ENCODE results near the gene UST.

Gene UST

GRCh38 chr6:148768646-148769270, 21.9 kb downstream of the UST start:
- peaks cover 9% of the 10 kb centered on the region for H3K4me1 ChIP-seq (ENCODE audit: control insufficient read depth, low read length)
- H3K9me3 ChIP-seq (ENCODE audit: control insufficient read depth, insufficient read depth, low read length), result no peaks in the 10 kb centered on the region
- H3K4me2 ChIP-seq (ENCODE audit: low read length), result no peak overlapping the region
- no peaks in the 10 kb centered on the region for H3K79me2 ChIP-seq (ENCODE audit: control insufficient read depth, low read length)
- H3K36me3 ChIP-seq (ENCODE audit: control insufficient read depth, low read length), result no peaks in the 10 kb centered on the region
- H3K4me3 ChIP-seq (ENCODE audit: low read length), result no peak overlapping the region
- no peak overlapping the region for H3K27ac ChIP-seq (ENCODE audit: low read depth, low read length)
- H3K9me2 ChIP-seq (replicated peaks; ENCODE audit: control insufficient read depth, low read length), result no peaks in the 10 kb centered on the region
- no peaks in the 10 kb centered on the region; the same call in 1 of the 2 replicates for H4K20me1 ChIP-seq (ENCODE audit: control insufficient read depth, insufficient read depth, low read depth, low read length)
- H3F3A ChIP-seq (ENCODE audit: control insufficient read depth, insufficient read depth), result no peaks in the 10 kb centered on the region
- TF ChIP-seq EZH2phosphoT487 (IDR thresholded peaks at IDR 0.05; ENCODE audit: borderline replicate concordance, low read length), result no peak
- no peak for TF ChIP-seq CTCF (IDR thresholded peaks at IDR 0.05; ENCODE audit: low read depth, low read length, poor library complexity, severe bottlenecking)
- H3K27me3 ChIP-seq (ENCODE audit: control insufficient read depth, low read length), result peaks cover 39% of the 10 kb centered on the region

GRCh38 chr6:148769304-148769968, 22.6 kb downstream of the UST start:
- Histone ChIP-seq H3K4me2 (ENCODE audit: low read length) (no peak overlapping the region), H3K9me2 (replicated peaks; ENCODE audit: control insufficient read depth, low read length) (no peaks in the 10 kb centered on the region), H3K79me2 (ENCODE audit: control insufficient read depth, low read length) (no peaks in the 10 kb centered on the region), H4K20me1 (ENCODE audit: control insufficient read depth, insufficient read depth, low read depth, low read length) (no peaks in the 10 kb centered on the region; the same call in 1 of the 2 replicates), H3K4me1 (ENCODE audit: control insufficient read depth, low read length) (peaks cover 9% of the 10 kb centered on the region), H3K27me3 (ENCODE audit: control insufficient read depth, low read length) (peaks cover 41% of the 10 kb centered on the region), H3F3A (ENCODE audit: control insufficient read depth, insufficient read depth) (no peaks in the 10 kb centered on the region), H3K4me3 (ENCODE audit: low read length) (no peak overlapping the region), H3K36me3 (ENCODE audit: control insufficient read depth, low read length) (no peaks in the 10 kb centered on the region), H3K9me3 (ENCODE audit: control insufficient read depth, insufficient read depth, low read length) (no peaks in the 10 kb centered on the region), H3K27ac (ENCODE audit: low read depth, low read length) (no peak overlapping the region)
- no peak for TF ChIP-seq EZH2phosphoT487 (IDR thresholded peaks at IDR 0.05; ENCODE audit: borderline replicate concordance, low read length)
- no peak for TF ChIP-seq CTCF (IDR thresholded peaks at IDR 0.05; ENCODE audit: low read depth, low read length, poor library complexity, severe bottlenecking)

- H3K27me3 ChIP-seq (ENCODE audit: control insufficient read depth, low read length), result peaks cover 43% of the 10 kb centered on the region
- no peak overlapping the region for H3K4me3 ChIP-seq (ENCODE audit: low read length)
- H3K4me1 ChIP-seq (ENCODE audit: control insufficient read depth, low read length), result peaks cover 9% of the 10 kb centered on the region
- H3K27ac ChIP-seq (ENCODE audit: low read depth, low read length), result no peak overlapping the region
- no peaks in the 10 kb centered on the region for H3K36me3 ChIP-seq (ENCODE audit: control insufficient read depth, low read length)
- no peaks in the 10 kb centered on the region; the same call in 1 of the 2 replicates for H4K20me1 ChIP-seq (ENCODE audit: control insufficient read depth, insufficient read depth, low read depth, low read length)
- H3F3A ChIP-seq (ENCODE audit: control insufficient read depth, insufficient read depth), result no peaks in the 10 kb centered on the region
- no peak overlapping the region for H3K4me2 ChIP-seq (ENCODE audit: low read length)
- no peaks in the 10 kb centered on the region for H3K9me3 ChIP-seq (ENCODE audit: control insufficient read depth, insufficient read depth, low read length)
- no peaks in the 10 kb centered on the region for H3K9me2 ChIP-seq (replicated peaks; ENCODE audit: control insufficient read depth, low read length)
- TF ChIP-seq CTCF (IDR thresholded peaks at IDR 0.05; ENCODE audit: low read depth, low read length, poor library complexity, severe bottlenecking) (no peak), EZH2phosphoT487 (IDR thresholded peaks at IDR 0.05; ENCODE audit: borderline replicate concordance, low read length) (no peak)
- H3K79me2 ChIP-seq (ENCODE audit: control insufficient read depth, low read length), result no peaks in the 10 kb centered on the region
Observed at GRCh38 chr6:148770408-148771211, 23.8 kb downstream of the UST start.
